ENCODE measurements around the gene MYO9B.
"Not testable (repeated sequence)": the region's sequence is repeated elsewhere in the genome, so short reads cannot be mapped to it uniquely, and the experiment has no call there.

Gene MYO9B

GRCh38 chr19:17153996-17154395 lies 78.4 kb downstream of the MYO9B start:
- DNase-seq = no peak

GRCh38 chr19:17155251-17155650 lies 79.7 kb downstream of the MYO9B start:
- DNase-seq = no peak

DNA sequence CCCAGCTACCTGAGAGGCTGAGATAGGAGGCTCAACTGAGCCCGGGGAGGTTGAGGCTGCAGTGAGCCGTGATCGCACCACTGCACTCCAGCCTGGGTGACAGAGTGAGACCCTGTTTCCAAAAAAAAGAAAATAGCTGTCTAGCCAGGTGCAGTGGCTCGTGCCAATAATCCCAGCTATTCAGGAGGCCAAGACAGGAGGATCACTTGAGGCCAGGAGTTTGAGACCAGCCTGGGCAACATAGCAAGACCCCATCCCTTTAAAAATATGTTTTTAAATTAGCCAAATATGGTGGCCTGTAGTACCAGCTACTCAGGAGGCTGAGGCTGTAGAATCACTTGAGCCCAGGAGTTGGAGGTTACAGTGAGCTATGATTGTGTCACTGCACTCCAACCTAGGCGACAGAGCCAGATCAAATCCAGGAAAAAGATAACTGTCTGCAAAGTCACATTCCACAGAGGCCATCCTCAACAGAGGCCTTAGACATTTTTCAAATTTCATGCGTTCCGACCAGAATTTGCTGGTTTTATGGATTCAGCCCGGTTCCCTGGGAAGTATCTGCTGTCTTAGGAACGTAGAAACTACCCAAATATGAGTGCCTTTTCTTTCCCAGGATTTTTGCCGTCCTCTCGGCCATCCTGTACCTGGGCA lies 80.8 kb downstream of the MYO9B start:
- no peak for DNase-seq

GRCh38 chr19:17156947-17157302 lies 81.3 kb downstream of the MYO9B start:
- no peak for DNase-seq

GRCh38 chr19:17158584-17158983 lies 83.0 kb downstream of the MYO9B start:
- no peak for DNase-seq

DNA sequence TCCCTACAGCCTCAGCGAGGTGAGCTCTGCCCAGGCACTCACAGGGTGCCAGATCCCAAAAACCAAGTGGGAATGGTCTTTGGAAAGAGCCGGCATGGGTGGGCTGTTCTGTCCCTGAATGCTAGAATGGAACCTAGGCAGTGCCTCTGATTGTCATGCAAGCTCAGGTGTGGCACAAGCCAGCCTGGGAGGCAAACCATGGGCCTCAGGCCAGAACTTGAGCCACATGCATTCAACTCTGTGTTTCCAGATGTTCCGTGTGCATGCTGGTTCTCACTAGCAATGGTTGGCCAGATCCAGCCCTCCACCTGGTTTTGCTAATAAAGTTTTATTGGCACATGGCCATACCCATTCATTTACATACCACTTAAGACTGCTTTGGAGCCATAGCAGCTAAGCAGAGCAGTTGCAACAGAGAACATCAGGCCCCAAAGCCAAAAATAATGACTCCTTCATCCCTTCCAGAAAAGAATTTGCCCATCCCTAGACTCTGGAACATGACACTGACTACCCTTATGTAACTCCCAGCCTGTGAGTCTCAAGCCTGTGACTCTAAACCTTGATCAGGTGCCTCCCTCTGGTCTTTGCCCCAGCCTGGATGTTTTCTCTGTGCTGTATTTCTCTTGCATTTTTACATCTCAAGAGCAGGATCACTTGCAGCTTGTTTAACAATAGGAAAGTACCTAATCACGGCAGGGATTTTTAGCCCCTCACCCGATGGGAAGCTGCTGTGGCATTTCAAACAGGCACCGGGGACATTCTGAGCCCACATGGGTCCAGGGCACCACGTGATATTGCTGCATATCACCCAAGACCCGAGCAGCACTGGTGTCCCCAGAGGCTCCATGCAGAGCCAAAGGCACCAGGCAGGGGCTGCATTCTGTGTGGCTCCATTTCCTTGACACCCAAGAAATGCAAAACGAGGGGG lies 84.2 kb downstream of the MYO9B start:
- no peak for DNase-seq

GRCh38 chr19:17160908-17161307 lies 85.3 kb downstream of the MYO9B start:
- DNase-seq = no peak

DNA sequence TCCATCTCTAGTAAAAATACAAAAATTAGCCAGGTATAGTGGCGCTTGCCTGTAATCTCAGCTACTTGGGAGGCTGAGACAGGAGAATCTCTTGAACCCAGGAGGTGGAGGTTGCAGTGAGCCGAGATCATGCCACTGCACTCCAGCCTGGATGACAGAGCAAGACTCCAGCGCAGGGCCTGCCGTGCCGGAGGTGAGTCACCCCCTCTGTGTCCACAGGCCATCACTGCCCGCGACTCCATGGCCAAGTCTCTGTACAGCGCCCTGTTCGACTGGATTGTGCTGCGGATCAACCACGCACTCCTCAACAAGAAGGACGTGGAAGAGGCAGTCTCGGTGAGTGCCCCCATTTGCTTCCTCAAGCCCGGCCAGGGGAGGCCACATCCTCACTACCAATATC lies 86.6 kb downstream of the MYO9B start:
- not testable (repeated sequence) for DNase-seq

- DNase-seq = no peak
These were observed 87.0 kb downstream of the MYO9B start for GRCh38 chr19:17162580-17162979.

- no peak for DNase-seq
These were observed 88.1 kb downstream of the MYO9B start for GRCh38 chr19:17163652-17164051.

DNA sequence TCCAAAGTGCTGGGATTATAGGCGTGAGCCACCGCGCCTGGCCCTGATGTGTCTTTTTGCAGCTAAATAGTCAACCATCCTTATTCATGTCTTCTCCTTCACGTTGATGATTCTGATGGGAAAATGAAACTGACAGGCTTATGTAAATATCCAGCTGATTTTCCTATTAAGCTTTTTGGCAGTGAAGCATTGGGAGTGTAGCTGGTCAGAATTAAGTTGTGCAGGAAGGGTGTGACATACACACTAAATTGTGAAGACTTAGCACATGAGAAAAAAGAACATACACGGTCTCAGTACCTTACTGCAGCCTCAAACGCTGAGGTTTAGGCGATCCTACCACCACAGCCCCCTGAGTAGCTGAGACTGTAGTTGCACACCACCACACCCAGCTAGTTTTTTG lies 89.1 kb downstream of the MYO9B start:
- DNase-seq = no peak

- no peak for DNase-seq
These were observed 90.1 kb downstream of the MYO9B start for GRCh38 chr19:17165715-17166114.

DNA sequence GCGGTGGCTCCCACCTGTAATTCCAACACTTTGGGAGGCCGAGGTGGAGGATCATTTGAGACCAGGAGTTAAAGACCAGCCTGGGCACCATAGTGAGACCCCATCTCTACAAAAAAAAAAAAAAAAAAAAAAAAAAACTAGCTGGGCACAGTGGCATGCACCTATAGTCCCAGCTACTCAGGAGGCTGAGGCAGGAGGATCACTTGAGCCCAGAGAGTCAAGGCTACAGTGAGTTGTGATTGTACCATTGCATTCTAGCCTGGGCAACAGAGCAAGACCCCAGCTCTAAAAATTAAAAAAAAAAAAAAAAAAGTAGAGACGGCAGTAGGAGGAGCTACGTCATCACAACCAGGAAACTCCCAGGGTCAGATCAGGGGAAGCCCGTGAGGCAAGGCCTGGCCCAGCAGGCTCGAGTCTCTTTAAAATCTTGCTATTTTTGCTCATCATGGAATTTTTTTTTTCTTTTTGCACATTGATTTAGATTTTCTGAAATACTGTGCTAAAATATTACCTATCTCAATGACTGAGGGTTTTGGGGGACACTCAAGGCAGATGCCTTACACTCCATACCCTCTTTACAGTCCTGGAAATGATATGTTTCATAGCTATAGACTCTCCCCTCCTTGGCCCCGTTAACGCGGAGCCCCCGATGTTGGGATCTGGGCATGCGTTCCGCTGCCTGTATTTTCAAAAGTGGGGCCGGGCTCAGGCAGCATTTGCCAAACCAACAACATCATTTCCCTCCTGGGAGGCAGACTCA lies 95.1 kb downstream of the MYO9B start:
- no peak for DNase-seq

DNA sequence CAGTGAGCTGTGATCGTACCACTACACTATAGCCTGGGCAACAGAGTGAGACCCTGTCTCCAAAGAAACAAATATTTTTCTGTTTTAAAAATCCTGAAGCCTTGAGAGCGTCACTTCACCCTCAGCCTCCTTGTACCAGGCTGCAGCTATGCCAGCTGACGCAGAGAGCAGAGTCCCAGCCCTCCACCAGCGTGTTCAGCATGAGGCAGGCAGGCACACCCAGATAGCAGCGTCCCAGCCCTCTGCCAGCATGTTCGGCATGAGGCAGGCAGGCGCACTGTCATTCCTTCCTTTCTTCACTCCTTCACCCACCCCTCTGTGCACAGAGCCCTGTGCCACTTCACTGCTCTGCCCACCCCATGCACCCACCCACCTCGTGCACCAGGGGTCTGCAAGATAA lies 96.3 kb downstream of the MYO9B start:
- DNase-seq = no peak

DNA sequence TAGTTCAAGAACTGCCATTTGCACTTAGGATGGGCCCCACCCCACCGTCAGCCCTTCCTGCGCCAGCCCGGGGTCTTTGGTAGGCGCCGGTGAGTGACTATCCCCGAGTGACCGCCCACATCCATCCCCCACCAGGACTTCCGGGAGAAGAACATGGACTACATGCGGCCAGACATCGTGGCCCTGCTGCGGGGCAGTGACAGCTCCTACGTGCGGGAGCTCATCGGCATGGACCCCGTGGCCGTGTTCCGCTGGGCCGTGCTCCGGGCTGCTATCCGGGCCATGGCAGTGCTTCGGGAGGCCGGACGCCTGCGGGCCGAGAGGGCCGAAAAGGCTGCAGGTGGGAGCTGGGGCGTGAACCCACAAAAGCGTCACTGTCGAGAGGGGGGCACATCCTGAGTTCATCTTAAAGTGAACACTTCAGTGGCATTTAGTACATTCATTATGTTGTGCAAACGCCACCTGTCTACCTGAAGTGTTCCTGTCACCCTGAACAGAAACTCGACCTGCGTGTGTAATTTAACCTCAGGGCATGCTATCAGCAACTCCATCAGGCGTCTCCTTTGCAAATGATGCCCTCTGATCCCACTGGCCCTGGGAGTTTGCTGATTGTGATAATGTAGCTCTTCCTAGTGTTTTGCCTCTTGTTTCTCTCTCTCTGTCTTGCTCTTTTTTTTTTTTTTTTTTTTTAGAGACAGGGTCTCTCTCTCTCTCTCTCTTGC lies 97.2 kb downstream of the MYO9B start:
- DNase-seq = no peak

- DNase-seq = no peak
These were observed 102.7 kb downstream of the MYO9B start for GRCh38 chr19:17178291-17178690.

DNA sequence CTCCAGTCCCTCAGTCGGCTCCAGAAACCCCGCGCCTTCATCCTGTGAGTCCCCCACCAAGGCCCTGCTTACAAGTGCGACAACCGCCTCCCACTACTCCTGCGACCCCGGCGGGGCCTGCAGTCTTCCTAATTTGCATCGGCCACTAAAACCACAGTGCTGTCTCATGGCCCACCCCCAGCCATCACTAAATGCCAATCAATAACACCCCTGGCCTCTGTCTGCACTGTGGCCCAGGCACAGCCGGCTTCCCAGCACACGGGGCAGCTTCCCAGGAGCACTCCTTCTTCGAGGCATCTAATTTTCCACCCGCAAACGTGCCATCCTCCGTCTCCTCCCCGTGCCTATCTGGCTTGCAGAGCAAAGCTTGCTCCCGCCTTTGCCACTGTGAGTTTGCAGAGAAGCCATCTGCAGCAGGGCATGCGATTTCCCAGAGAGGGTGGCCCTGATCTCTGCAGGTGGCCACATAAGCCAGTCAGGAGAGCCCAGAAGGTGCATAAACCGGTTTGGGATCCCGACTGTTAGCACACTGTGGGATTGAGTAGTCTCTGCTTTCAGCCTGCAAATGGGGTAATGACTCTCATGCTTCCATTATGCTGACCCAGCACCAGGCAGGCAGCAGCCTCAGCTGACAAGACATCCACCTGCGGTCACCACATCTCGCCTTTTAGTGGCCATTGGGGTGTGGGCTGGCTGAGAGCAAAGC lies 105.6 kb downstream of the MYO9B start:
- no peak for DNase-seq

DNA sequence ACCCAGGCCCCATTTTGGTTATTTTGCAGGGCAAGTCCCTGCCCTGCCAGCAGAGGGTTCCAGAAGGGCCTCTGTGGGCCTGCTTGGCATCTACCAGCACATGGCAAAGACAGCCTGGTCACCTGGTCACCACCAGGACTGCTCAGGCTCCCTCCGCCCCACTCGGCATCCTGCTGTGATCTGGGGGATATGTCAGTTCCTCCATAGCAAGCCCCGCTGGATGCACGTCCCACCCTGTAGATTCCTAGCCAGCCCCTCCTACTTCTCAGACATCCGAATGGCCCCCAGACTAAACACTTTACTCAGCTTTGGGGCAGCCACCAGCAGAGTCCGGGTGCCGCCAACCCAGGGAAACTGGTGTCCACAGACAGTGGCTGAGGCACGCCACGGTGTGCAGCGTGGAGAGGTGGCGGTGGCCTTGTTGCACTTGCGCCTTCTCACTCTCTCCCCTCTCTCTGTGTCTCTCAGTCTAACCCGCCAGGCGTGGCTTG lies 107.7 kb downstream of the MYO9B start:
- DNase-seq = peak; percentile 45

- DNase-seq = peak; percentile 43
These were observed 108.3 kb downstream of the MYO9B start for GRCh38 chr19:17183858-17184321.

GRCh38 chr19:17184371-17184841 lies 108.8 kb downstream of the MYO9B start:
- peak; percentile 61 for DNase-seq

GRCh38 chr19:17185590-17185989 lies 110.0 kb downstream of the MYO9B start:
- DNase-seq = no peak

DNA sequence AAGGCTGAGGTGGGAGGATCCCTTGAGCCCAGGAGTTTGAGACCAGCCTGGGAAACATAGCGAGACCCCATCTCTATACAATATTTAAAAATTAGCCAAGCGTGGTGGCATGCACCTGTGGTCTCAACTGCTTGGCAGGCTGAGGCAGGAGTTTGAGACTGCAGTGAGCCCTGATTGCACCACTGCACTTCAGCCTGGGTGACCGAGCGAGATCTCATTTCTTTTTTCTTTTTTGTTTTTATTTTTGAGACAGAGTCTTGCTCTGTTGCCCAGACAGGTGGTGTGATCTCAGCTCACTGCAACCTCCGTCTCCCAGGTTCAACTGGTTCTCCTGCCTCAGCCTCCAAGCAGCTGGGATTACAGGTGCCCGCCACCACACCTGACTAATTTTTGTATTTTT lies 116.2 kb downstream of the MYO9B start:
- DNase-seq = not testable (repeated sequence)

Measured in stimulated activated CD8-positive, alpha-beta memory T cell treated with anti-CD3 and anti-CD28 coated beads, Interleukin-4, amount 100 ng/mL, for 48 hours (primary cell).